ENCODE data around the gene NEU2. TPM values are rescaled to one million over a fixed set of nuclear protein-coding genes. Genes with fewer than 3 reads are reported as not detected.

Gene NEU2
- total RNA-seq, 1 experiment from 2014 or later, result not detected

GRCh38 chr2:233013027-233013461 lies 19.4 kb upstream of the NEU2 start, which contains the start of gene NGEF:
NGEF (minus strand) TSS chr2:233013256; CDS start chr2:232974890, 38,366 bp downstream.
- Histone ChIP-seq H3K9ac (ENCODE audit: extremely low read depth, insufficient read length, low read length) (no peak within 1 kb of the TSS), H4K91ac (ENCODE audit: insufficient read length, low read depth, low read length) (no peak within 1 kb of the TSS), H3K4me2 (ENCODE audit: insufficient read depth, insufficient read length, low read length) (no peak within 1 kb of the TSS), H3K23me2 (ENCODE audit: insufficient read length, low read depth, low read length, poor library complexity, severe bottlenecking) (no peaks in the 10 kb centered on the region), H2BK15ac (ENCODE audit: low read depth, low read length) (no peak within 1 kb of the TSS), H4K8ac (replicated peaks; ENCODE audit: insufficient read length, low read depth, low read length) (no peak within 1 kb of the TSS), H3K27ac (ENCODE audit: insufficient read length, low read depth, low read length) (no peak within 1 kb of the TSS), H2BK5ac (ENCODE audit: insufficient read length, low read length) (no peak within 1 kb of the TSS), H2BK20ac (ENCODE audit: low read depth, low read length, poor library complexity, severe bottlenecking) (no peak within 1 kb of the TSS), H3T11ph (ENCODE audit: low read length) (no peak within 1 kb of the TSS), H3K56ac (ENCODE audit: insufficient read length, low read depth, low read length) (no peak within 1 kb of the TSS), H3K14ac (ENCODE audit: insufficient read depth, low read length) (no peak within 1 kb of the TSS), H3K27me3 (ENCODE audit: insufficient read depth, low read length) (no peaks in the 10 kb centered on the region), H3K23ac (ENCODE audit: insufficient read length, low read depth, low read length) (no peak within 1 kb of the TSS), H3K9me3 (ENCODE audit: control insufficient read depth, low read depth, low read length) (no peaks in the 10 kb centered on the region), H2AFZ (ENCODE audit: low read length) (no peak within 1 kb of the TSS), H3K79me1 (ENCODE audit: insufficient read depth, low read depth, low read length, poor library complexity, severe bottlenecking) (no peaks in the 10 kb centered on the region), H4K20me1 (ENCODE audit: control insufficient read depth, insufficient read depth, insufficient read length) (no peaks in the 10 kb centered on the region), H2BK12ac (ENCODE audit: insufficient read length, low read depth, low read length) (no peak within 1 kb of the TSS), H3K4me1 (ENCODE audit: insufficient read depth, low read length) (no peaks in the 10 kb centered on the region), H3K18ac (ENCODE audit: insufficient read length, low read depth, low read length) (no peak within 1 kb of the TSS), H4K5ac (ENCODE audit: insufficient read length, low read depth, low read length) (no peak within 1 kb of the TSS), H2BK120ac (ENCODE audit: low read depth, low read length, poor library complexity, severe bottlenecking) (no peak within 1 kb of the TSS), H3K79me2 (ENCODE audit: insufficient read depth, low read length) (no peaks in the 10 kb centered on the region), H2AK5ac (ENCODE audit: insufficient read length, low read length) (no peak within 1 kb of the TSS), H3K4ac (ENCODE audit: low read depth, low read length) (no peak within 1 kb of the TSS)
- DNase-seq, result peak; percentile 16
- no peak within 1 kb of the TSS for H3K4me3 Mint-ChIP-seq
- no peaks in the 10 kb centered on the region for H3K36me3 Mint-ChIP-seq (ENCODE audit: insufficient read depth in 1 of 3, low read depth in 3 of 3)
- no peak for TF ChIP-seq CTCF (conservative IDR thresholded peaks at IDR 0.05)
- H3K27ac Mint-ChIP-seq, result no peak within 1 kb of the TSS
- peaks cover 0 to 5% of the 10 kb centered on the region in 2 experiments; a peak in 2 of 5 replicates for H3K9me3 Mint-ChIP-seq
- no CpG with 5 or more reads among the region's 12 CpGs for whole genome bisulfite sequencing (ENCODE audit: extremely low coverage, insufficient read length, low lambda C conversion rate)
- H3K27me3 Mint-ChIP-seq (ENCODE audit: low read depth), result peaks cover 1% of the 10 kb centered on the region; the same call in 1 of the 2 replicates
- no peaks in the 10 kb centered on the region for H3K4me1 Mint-ChIP-seq

All from H9 (cell line).